ENCODE data around the gene ARL14EPL.
"Not testable (repeated sequence)": the region's sequence is repeated elsewhere in the genome, so short reads cannot be mapped to it uniquely, and the experiment has no call there.

ARL14EPL gene

DNA sequence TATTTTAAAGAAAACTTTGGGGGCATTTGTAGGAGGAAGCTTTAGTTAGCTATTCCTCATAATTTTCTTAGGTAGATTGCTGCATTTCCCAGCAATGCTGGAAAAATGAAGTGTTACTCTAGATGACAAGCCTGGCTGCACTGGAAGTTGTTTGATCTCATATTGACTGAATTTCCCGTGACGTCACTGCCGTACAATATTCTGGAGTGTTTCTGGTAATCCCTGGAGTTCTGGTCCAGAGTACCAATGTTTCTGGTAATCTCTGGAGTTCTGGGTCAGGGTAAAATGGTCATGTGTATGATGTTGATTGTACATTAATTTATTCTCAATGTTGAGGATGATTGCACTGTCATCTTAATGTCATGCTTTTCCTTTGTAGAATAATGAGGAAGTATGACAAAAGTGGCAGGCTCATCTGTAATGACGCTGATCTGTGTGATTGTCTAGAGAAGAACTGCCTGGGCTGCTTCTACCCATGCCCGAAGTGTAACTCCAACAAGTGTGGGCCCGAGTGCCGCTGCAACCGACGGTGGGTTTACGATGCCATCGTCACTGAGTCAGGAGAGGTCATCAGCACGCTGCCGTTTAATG, 26.2 kb downstream of the ARL14EPL start:
- DNase-seq, result no peak

DNA sequence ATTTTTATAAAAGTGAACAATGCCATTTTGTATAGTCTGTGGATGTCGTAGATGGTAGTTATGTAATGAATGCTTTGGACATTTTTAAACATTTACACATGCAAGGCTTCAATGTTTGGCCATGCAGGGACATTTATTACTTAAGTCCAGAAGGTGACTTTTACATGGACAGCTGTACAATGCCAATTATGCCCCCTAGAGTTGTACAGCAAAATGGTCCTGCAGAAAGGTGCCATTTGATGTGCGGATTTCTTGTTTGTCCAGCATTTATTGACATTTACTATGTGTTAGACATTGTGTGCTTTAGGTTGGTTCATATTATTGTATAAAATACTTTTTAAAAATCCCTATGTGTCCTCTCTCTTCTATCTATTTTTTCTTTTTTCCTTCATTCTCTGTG, 30.1 kb downstream of the ARL14EPL start:
- DNase-seq, result no peak

DNA sequence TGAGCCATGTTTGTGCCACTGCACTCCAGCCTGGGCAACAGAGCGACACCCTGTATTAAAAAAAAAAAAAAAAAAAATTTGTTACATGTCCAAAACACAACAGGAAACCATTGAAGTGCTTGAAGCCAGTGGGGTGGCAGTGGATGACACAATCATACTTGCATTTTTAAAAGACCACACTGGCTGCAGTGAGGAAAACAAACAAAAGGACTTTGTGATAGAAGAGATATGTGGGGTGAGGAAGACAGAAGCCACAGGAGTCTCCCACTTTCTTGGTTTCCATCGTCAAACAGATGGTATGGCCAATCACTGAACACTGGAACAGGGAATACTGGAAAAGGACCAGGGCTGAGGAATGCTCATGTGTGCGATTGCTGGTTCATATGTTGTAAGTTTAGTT, 31.7 kb downstream of the ARL14EPL start:
- DNase-seq, result no peak

DNA sequence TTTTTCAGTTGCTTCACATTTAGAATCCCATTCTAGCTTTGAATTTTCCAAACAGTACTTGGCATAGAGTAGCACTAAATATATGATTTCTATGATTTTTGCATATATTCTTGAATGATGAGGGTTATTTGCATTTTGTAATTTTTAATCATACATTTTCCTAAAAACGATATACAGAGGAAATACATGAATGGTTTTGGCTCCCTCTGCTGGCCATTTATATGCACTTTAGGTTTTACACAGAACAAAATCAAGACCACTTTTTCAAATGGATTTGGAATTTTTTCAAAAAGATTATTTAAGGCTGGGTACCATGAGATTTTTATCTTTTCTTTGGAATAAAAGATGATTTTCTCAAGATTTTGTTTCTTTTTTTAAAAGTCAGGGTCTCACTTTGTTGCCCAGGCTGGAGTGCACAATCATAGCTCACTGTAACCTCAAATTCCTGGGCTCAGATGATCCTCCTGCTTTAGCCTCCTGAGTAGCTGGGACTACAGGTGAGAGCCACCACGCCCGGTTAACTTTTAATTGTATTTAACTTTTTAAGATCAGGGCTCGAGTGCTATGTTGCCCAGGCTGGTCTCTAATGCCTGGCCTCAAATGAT, 35.9 kb downstream of the ARL14EPL start:
- no peak for DNase-seq

DNA sequence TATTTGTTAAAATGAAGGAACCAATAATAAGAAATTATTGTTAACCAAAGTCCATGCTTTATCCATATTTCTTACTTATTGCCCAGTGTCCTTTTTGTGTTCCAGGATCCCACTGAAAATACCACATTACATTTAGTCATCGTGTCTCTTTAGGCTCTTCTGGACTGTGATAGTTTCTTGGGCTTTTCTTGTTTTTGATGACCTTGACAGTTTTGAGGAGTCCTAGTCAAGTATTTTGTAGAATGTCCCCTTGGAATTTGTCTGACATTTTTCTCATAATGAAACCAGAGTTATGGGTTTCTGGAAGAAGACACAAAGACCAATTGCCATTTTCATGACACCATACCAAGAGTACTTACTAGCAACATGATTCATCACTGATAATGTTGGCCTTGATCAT, 38.9 kb downstream of the ARL14EPL start:
- no peak for DNase-seq

DNA sequence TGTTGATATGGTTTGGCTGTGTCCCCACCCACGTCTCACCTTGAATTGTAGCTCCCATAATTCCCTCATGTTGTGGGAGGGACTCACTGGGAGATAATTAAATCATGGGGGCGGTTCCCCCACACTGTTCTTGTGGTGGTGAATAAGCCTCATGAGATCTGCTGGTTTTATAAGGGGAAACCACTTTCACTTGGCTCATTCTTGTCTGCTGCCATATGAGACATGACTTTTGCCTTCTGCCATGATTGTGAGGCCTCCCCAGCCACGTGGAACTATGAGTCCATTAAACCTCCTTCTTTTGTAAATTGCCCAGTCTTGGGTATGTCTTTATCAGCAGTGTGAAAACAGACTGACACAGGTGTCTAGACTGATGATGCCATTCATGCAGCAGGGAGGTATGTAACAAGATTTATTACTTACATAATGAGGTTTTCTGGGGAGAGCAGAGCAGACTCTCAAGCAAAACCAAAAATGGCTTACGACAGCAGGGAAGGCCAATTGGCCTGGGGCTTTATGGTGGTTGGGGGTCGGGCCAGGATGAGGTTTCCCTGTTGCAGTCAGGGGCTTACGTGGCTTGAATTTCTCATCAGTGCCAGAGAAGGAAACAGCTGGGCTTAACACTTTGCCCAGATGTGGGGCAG, 43.0 kb downstream of the ARL14EPL start:
- no peak for DNase-seq

DNA sequence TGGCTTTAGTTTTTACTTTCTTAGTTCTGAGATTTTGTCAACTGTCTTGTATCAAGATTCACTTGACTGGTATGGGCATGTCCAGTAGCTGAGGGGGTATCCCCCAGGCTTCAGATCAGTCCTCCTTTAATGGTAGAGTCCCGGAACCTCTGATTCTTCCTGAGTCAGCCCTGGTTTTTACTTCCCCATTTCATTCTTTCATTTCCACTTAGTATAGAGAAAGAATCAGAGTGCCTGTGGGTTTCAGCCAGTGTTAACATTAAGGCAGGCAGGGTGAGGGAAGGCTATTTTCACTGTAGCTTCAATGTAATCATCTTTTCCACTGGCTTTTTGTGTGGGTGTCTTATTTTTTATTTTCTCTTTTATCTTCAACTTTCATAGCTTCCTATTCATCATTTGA, 44.2 kb downstream of the ARL14EPL start:
- no peak for DNase-seq

DNA sequence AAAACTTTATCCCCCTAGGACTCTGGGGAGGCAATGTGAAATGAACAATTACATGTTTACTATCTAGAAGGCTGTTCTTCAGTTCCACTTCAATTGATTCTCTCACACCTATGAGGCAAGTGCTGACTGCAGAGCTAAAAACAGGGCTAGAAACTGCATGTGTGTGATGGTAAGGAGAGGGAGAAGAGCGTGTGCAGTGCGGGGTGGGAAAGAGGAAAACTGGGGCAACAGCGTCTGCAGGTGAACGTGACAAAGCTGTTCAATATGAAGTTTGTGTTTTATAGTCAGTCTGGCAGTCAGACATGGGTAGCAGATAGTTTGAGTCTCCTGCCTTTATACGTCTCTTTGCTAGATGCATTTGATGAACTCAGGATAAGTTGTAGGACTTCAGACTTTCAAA, 45.9 kb downstream of the ARL14EPL start:
- DNase-seq, result no peak

DNA sequence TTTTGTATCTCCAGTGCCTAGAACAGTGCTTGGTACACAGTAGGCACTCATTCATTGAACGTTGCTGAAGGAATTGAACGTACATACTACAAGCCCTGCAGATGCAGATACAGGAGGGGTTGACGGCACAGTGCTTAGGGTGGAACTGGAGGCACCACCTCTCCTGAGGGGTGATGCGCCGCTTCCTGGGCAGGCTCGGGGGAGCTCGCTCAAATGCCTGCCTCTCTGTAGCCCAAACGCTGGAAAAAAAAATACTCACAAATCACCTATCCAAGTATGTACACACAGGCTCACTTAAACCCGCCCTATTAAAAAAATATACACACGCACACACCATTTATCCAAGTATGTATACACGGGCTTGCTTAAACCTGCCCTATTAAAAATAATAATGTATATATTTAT, 52.0 kb downstream of the ARL14EPL start:
- DNase-seq, result peak; percentile 46

DNA sequence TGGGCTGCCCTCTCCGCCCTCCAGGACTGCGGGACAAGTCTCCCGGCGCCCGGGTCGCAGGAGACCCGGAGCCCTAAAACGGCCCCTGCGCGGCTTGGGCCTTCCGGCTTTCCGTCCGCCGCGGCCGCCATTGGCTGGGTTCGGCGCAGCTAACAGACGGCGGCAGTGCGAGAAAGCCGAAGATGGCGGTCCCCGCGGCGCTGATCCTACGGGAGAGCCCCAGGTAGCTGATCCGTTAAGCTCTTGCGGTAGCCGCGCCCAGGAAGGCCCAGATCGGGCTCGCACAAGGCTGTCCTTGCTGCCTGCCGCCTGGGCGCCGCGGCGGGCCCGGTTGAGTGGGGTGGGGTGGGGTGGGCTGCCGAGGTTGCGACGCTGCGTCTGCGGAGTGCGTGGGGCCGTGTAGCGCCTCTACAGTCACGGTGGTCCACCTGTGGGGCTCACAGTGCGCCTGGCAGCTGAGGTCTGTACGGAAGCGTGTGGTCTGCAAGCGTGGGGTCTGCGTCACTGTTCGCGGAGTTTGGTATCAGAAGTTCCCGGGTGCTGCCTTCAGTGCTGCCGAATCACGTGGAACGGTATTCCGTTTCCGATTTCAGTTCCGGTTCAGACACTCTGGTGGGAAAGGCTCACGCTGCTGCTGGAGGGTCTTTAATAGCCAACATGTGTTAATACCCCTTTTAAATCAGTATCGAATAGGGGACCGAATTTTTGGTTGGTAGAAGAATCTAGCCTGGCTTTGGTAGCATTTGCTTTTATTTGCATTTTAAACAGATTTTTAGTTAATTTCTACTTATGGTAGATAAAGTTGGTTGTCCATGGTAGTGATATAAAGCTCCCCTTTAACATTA, 52.8 kb downstream of the ARL14EPL start, which contains the start of gene COMMD10:
COMMD10 (plus strand) TSS at position 155 of the 845 bp plus-strand sequence.
- DNase-seq, result peak; percentile 51

DNA sequence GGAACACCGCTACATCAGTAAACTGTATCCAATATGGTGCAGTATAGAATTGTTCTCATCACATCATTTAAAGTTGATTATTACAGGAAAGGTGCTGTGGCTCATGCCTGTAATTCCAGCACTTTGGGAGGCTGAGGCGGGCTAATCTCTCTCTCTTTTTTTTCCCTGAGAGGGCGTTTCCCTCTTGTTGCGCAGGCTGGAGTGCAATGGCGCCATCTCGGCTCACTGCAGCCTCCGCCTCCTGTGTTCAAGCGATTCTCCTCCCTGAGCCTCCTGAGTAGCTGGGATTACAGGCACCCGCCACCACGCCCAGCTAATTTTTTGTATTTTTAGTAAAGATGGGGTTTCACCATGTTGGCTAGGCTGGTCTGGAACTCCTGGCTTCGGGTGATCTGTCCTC, 54.0 kb downstream of the ARL14EPL start:
- DNase-seq, result not testable (repeated sequence)

DNA sequence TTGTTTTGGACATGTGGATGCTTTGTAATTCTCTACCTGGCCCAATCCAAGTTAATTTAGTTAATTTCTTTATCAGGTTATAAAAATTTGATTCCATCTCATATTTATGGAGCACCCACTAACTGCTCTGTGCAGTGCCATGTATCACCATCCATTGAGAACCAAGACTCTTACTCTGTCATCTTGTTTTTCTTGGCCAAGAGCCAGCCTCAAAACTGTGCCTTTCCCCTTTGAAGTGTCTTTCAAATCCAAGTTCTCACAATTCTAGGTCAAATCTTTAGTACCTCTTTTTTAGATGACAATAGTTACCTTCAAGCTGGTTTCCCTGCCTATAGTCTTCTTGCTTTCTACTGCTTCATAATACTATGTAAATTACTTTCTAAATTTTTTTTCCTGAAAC, 55.8 kb downstream of the ARL14EPL start:
- no peak for DNase-seq

DNA sequence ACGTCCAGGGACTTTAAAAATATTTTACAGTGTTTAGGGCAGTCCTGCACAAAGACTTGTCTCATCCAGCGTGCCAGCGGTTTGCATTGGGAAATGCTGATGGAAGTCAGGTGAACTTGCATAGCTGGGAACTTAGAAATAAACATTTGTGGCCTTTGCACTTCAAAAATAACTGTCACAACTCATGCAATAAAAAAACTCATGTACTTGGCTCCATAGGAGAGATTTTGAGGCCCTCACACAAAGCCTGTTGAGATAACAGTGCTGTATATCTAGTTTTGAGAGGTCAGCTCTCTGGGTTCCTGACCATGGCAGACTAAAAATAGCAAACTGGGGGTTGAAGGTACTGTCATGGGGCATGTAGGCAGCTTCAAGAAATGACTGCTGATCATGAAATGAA, 58.0 kb downstream of the ARL14EPL start:
- DNase-seq, result no peak

DNA sequence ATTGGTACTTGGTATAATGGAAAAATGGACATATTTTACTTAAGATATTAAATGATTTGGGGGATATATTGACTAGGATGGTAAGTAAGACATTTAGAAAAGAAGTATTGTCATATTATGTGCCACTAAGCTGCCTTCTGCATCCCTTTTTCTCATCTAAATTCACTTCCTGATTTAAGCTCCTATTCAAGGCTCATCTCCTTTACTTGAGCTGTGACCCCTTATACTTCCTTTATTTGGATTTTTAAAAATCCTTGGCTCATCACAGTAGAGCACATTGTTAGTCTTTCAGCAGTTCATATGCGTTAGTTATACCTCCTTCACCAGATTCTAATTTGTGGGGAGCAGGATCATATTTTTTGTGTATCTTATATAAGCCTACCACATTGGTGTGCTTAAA, 59.1 kb downstream of the ARL14EPL start:
- no peak for DNase-seq

DNA sequence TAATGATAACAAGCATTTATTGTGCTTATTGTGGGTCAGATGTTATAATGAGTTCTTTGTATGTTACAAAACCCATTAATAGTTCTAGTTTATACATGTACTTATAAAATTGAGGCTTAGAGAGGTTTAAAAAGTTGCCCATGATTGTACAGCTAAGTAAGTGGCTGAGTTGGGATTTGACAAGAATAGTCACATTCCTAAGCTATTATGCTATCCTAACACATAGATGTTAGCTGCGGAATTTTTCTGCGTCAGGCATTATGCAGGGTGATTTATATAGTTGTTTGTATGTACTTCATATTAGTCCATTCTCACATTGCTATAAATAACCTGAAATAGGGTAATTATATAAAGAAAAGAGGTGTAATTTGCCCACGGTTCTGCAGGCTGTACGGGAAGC, 65.0 kb downstream of the ARL14EPL start:
- DNase-seq, result no peak

DNA sequence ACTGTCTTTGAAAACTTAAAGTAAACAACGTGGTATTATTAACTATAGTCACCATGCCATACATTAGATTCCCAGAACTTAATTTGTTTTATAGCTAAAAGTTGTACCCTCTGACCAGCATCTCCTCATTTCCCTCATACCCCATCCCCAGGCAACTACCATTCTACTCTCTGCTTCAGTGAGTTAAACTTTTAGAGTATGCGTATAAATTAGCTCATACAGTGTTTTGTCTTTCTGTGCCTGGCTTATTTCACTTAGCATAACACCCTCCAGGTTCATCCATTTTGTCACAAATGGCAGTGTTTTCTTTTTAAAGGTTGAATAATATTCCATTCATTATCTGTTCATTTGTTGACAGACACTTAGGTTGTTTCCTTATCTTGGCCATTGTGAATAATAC, 66.7 kb downstream of the ARL14EPL start:
- no peak for DNase-seq

DNA sequence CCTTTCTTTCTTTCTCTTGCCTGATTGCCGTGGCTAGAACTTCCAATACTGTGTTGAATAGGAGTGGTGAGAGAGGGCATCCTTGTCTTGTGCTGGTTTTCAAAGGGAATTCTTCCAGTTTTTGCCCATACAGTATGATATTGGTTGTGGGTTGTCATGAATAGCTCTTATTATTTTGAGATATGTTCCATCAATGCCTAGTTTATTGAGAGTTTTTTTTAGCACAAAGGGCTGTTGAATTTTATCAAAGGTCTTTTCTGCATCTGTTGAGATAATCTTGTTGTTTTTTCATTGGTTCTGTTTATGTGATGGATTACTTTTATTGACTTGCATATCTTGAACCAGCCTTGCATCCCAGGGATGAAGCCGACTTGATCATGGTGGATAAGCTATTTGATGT, 72.7 kb downstream of the ARL14EPL start:
- not testable (repeated sequence) for DNase-seq

Data from NCI-H526 treated with DMSO at 0.1 percent for 48 hours (cell line).